Stimulated activated CD8-positive, alpha-beta memory T cell treated with anti-CD3 and anti-CD28 coated beads, Interleukin-4, amount 100 ng/mL, for 24 hours (primary cell): Measurements from ENCODE around the gene SRP14.
"Not testable (repeated sequence)": the region's sequence is repeated elsewhere in the genome, so short reads cannot be mapped to it uniquely, and the experiment has no call there.

Experiments used
- DNase-seq: peaks from one replicate; pipeline ENCODE4 v3.0.0-alpha.2; 2020; ENCODE audit warnings: low read depth

The SRP14 gene

GRCh38 chr15:40050788-40051470, 11.9 kb upstream of the SRP14 start:
- no peak for DNase-seq

DNA sequence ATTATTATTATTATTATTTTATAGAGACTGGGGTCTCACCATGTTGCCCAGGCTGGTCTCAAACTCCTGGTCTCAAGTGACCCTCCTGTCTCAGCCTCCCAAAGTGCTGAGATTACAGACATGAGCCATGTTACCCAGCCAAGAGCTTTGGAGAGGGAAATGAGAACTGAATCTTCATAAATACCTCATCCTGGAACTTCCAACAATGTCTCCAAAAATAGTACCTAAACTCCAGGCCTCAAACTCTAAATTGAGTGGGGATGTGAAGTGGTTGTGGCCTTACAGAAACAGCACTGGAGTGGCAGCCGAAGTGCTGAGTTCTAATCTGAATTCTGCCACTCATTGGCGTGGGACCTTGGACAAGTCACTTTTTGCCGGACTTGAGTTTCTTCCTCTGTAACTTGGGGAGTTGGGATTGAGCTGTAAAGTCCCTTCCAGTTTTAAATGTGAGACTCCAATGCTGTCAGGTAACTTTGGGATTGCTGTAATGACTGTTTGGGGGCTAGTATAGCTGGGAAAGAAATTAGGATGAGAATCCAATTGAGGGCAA, 10.0 kb upstream of the SRP14 start:
- no peak for DNase-seq

DNA sequence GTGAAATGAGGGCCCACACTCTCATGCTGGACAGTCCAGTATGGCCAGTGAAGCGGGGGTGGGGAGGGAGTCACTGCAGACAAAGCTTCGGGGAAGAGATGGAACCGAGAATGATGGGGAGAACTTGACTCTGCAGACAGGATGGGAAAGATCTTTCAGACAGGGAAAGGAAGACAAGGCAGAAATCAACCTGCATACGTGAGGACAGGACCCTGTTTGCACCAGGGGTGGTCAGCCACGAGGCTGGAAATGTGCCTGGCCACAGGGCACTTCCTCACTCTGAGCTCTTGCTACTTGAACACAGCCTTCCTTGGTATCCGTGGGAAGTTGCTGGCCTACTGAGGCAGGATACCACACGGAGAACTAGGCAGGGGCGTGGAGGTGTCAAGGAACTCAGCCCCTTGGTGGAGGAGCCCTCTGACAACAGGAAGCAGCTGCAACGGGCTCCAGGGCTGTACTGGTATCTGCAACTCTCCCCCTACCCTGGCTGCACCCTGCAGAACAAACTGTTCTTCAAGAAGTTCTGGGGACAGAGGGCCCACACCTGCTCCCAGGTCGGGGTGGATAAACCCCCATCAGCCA, 9.3 kb upstream of the SRP14 start:
- DNase-seq: no peak

- peak; percentile 56 for DNase-seq
Measured at GRCh38 chr15:40047415-40048210, 8.6 kb upstream of the SRP14 start.

GRCh38 chr15:40046721-40047414, 7.9 kb upstream of the SRP14 start:
- DNase-seq: no peak

- no peak for DNase-seq
Measured at GRCh38 chr15:40045572-40046217, 6.7 kb upstream of the SRP14 start.

DNA sequence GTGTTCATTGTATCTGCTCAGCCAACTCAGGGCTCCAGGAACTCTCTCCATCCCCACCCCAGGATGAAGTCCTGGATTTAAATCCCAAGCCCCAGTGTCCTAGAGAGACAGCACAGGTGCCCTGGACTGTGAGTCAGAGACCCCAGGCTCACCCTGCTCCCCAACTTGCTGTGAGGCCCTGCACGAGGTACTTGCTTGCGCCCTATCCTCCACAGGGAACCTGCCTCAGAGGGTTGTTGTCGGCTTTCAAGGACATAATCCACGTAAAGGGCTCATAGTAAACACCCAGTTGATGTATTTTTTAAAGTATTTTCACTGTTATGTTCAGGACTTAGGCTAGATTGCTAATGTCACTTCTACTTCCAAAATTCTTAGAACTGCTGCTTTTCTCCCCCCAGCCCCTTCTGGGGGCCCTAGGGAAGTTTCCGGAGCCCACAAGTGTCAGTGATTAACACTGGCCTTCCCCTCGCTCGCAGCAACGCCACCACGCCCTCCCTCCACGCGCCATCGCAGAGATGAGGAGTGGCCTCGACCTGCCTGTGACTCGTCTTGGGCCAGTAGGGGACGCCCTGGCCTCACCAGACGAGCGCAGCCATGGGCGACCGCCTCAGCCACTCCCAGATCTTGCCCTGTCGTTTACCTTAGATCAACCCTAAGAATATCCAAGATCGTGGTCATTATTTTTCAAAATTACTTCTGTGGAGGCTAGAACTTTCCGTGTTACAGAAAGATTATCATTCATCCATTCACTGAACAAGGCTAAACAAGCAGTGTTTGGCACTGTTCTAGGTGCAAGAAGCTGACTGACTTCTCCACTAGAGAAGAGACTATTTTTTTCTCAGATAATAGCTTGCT, 6.0 kb upstream of the SRP14 start:
- peak; percentile 84 for DNase-seq

DNA sequence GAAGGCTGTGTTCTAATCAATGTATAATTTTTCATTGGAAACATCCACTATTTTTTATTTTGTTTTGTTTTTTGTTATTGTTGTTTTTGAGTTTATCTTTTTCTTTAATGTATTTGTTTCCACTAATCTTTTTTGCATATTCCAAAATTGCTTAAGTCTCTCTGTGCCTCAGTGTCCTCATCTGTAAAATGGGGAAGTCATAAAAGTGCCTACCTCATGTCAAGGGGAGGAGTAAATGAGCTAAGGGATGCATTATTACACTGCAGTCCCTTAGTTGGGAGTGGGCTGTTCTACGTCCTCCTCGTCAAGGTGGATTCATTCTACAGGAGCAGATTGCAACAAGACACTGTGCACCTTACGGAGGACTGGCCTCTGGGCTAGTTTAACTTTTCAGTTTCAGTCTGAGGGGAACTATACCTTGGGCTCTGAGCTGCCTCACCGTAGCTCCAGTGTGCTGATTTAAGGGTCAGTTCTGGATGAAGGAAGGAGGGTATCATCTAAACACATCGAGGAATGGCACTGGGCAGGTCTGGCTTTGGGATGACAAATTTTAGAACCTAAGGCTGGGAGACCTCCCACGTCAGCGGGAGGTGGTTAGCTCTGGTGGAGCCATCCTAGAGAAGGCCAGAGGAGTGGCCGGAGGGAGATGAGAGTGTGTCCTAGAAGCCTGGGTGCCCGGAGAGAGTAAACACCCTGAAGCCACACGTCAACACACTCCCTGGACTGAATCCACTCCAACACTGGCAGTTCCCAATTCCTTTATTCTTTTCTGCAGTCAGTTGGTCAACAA, 5.1 kb upstream of the SRP14 start:
- no peak for DNase-seq

DNA sequence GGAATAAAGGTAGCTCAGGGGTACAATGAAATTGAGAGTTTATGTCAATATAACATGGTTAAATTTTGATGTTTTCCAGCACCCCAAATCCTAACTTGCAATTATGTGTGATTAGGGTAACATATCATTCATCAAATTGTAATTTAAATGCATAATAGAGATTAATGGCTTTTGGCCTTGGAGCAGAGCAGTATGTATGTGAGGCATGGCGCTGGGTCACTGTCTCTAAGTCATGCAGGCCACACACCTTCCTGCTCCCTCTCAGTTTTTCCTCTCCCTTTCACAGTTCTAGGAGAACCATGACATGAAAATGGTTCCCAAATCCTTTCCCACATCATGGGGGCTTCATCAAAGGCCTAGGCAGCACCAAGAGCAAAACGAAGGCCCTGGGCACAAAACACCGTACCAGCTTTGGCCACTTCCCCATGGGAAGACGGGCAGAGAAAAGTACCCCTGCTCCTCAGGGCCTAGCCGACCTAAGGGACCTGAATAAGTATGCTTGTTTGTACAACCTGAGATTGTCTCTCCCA, 3.9 kb upstream of the SRP14 start:
- no peak for DNase-seq

DNA sequence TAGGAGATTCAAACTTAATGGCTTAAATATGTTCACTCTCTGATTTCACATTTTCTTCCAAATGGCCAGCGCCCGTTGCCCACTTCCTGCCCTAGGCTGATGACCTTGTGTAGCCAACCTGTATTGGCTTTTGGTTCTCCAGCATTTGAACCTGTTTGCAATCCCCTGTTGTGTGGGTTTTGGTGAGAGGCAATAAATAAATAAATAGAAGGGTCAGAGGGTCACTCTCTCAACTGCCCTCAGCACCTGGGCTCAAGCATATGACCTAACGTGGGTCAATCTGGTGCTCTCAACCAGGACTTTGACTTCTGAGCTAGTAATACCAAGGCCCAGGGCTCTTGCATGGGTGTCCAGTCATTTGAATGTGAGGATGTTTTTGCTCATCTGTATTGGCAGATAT, 1.8 kb upstream of the SRP14 start:
- DNase-seq: no peak

- no peak for DNase-seq
Measured at GRCh38 chr15:40040293-40040635, 1.3 kb upstream of the SRP14 start.

- DNase-seq: no peak
Measured at GRCh38 chr15:40038275-40038637, 725 bp downstream of the SRP14 start.

DNA sequence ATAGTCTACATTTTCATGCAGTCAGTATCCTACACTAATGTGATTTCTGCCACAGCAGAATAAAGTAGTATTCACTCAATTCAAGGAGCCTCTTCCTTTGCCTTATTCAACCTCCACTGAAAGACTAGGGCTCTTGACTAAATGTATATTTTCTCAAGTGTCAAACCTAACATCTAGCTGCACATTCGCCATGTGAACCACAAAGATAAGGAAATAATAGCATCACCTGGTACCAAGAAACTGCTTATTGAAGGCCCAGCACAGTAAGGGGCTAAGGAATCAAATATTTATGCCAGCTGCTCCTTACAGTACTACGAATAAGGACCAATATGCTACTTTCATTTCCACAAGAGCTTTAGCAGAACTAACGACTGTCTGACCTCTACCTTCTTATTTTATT, 1.3 kb downstream of the SRP14 start:
- no peak for DNase-seq

DNA sequence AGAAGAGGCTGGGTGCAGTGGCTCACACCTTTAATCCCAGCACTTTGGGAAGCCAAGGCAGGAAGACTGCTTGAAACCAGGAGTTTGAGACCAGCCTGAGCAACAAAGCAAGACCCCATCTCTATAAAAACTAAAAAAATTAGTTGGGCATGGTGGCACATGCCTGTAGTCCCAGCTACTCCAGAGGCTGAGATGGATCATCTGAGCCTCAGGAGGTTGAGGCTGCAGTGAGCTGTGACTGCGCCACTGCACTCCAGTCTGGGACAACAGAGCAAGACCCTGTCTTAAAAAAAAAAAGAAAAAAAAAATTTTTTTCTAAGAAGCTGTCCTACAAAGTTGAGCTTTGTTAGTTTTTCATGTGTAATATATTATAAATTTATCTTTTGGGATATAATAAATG, 3.8 kb downstream of the SRP14 start:
- not testable (repeated sequence) for DNase-seq

- no peak for DNase-seq
Measured at GRCh38 chr15:40034186-40034946, 4.6 kb downstream of the SRP14 start.

DNA sequence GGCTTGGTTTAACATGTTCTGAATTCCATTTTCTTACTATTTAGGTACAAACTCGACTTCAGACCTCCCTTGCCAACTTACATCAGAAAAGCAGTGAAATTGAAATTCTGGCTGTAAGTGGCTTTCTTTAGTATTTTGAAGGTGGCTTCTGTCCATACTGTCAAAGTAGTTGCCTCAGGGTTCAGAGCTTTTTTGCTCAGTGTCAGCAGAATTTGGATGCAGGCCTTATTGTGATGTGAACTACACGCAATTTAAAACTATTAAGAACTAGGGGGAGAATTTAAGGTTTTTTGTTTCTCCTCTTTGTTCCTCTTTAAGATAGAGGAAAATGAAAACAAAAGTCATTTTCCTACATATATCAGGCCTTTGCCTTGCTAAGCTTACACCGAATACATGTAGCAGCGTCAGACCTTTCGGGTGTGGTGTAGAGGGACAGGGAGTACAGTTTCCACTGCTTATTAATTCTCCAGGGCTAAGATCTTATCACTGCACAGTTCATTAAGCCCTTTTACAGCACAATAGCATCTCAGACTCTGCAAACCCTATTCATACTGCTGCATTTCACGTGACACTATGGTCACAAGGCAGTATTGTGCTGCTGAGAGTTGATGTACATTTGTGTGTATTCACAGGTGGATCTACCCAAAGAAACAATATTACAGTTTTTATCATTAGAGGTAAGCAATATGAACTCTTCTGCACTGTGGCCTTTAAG, 6.7 kb downstream of the SRP14 start:
- DNase-seq: no peak

GRCh38 chr15:40031300-40031699, 7.7 kb downstream of the SRP14 start:
- no peak for DNase-seq
